K562 (cell line): Measurements from ENCODE around the gene DCPS. TPM values are rescaled to one million over a fixed set of nuclear protein-coding genes. Genes with fewer than 3 reads are reported as not detected.

Experiments
- ATAC-seq: fragments of 200-7000 bp; cut with Tn5 transposase; 3 replicates; pipeline ENCODE4 v1.9.1; 2020; ENCODE audit warnings: moderate library complexity
- BruUV-seq: library from RNA; stranded (reverse); fragments of 400-500 nt; replicated peaks from 2 replicates; lab custom pipeline; 2021; lab: Mats Ljungman, UMichigan
- CTCF ChIA-PET: fragments of 300-600 bp; formaldehyde crosslinking; extraction: SDS; loops from one replicate; lab custom pipeline; 2021; ENCODE audit warnings: low intra/inter-chr PET ratio; lab: Yijun Ruan, JAX
- POLR2A ChIA-PET: fragments of 300-600, 350-650 bp; sonication (Branson Sonifier 250); formaldehyde crosslinking; extraction: SDS; loops from one replicate; lab custom pipeline; 2021; ENCODE audit warnings: antibody characterized with exemption, inconsistent platforms; lab: Yijun Ruan, JAX
- DNase-seq, 4 experiments: peaks; one replicate each; pipeline versions ENCODE4 v3.0.0 to v3.0.0-alpha.2; 2011 to 2018; ENCODE audit warnings: low spot score in 3 of 4, mixed read lengths in 3 of 4; ENCODE audit errors: extremely low read depth in 1 of 4
- FAIRE-seq: peaks from 2 replicates; lab custom pipeline; 2011; peaks lifted over from hg19 to GRCh38; lab: Jason Lieb, UNC
- H2AFZ ChIP-seq: 2 replicates; pipeline ENCODE4 v1.6.0; 2011; ENCODE audit warnings: low read depth, low read length, control low read depth, inconsistent platforms
- H3K27ac ChIP-seq: fragments of 200-600 bp; 3 replicates; pipeline ENCODE4 v1.8.0; 2011; ENCODE audit warnings: low read depth, mild to moderate bottlenecking, control low read depth, inconsistent platforms, low read length, moderate library complexity, mixed read lengths; ENCODE audit errors: extremely low read depth
- H3K27me3 ChIP-seq, 2 experiments: fragments of 300-600 bp in 1 of 2; 2 replicates in 1 of 2; 3 replicates in 1 of 2; pipeline versions ENCODE4 v1.6.0 to v1.8.0; 2011; ENCODE audit warnings: inconsistent platforms in 2 of 2, low read length in 2 of 2, mild to moderate bottlenecking in 1 of 2, mixed read lengths in 1 of 2, moderate library complexity in 1 of 2; ENCODE audit not compliant: control insufficient read depth in 2 of 2, insufficient read depth in 2 of 2
- H3K36me3 ChIP-seq: fragments of 300-600 bp; 3 replicates; pipeline ENCODE4 v1.8.0; 2011; ENCODE audit warnings: mild to moderate bottlenecking, low read length, inconsistent platforms; ENCODE audit not compliant: control insufficient read depth, insufficient read depth
- H3K4me1 ChIP-seq, 2 experiments: fragments of 200-600 bp in 1 of 2; replicated peaks in 1 of 2; 2 replicates in 1 of 2; 3 replicates in 1 of 2; pipeline versions ENCODE4 v1.5.1 to v1.8.0; 2011; ENCODE audit warnings: inconsistent platforms in 2 of 2, low read length in 2 of 2, mild to moderate bottlenecking in 1 of 2, mixed read lengths in 1 of 2, moderate library complexity in 1 of 2; ENCODE audit not compliant: control insufficient read depth in 2 of 2, insufficient read depth in 2 of 2
- H3K4me2 ChIP-seq: 2 replicates; pipeline ENCODE4 v1.6.1; 2011; ENCODE audit warnings: low read length, control low read depth, inconsistent platforms, mixed read lengths; ENCODE audit not compliant: insufficient read depth
- H3K4me3 ChIP-seq: fragments of 200-600 bp; sonication (generic), shearing (Covaris generic); 2 replicates; pipeline ENCODE4 v1.5.1; 2016; ENCODE audit warnings: control low read depth, inconsistent platforms
- H3K79me2 ChIP-seq: fragments of 200-600 bp; 3 replicates; pipeline ENCODE4 v1.8.0; 2011; ENCODE audit warnings: low read length, inconsistent platforms; ENCODE audit not compliant: control insufficient read depth, insufficient read depth
- H3K9ac ChIP-seq, 2 experiments: 2 replicates each; pipeline versions ENCODE4 v1.6.0 to v1.6.1; 2011; ENCODE audit warnings: low read depth in 2 of 2, low read length in 2 of 2, control low read depth in 1 of 2, inconsistent platforms in 1 of 2, mild to moderate bottlenecking in 1 of 2, mixed read lengths in 1 of 2; ENCODE audit not compliant: insufficient read depth in 1 of 2
- H3K9me1 ChIP-seq: one replicate; pipeline ENCODE4 v1.6.0; 2011; ENCODE audit warnings: inconsistent platforms, mild to moderate bottlenecking, low read length, moderate library complexity; ENCODE audit not compliant: control insufficient read depth, insufficient read depth
- H3K9me3 ChIP-seq: replicated peaks from 2 replicates; pipeline ENCODE4 v1.5.1; 2011; ENCODE audit warnings: low read depth, low read length, inconsistent platforms; ENCODE audit not compliant: control insufficient read depth, insufficient read depth
- H4K20me1 ChIP-seq: replicated peaks from 2 replicates; pipeline ENCODE4 v1.6.1; 2011; ENCODE audit warnings: low read length, inconsistent platforms, mixed read lengths; ENCODE audit not compliant: control insufficient read depth, insufficient read depth
- CSDE1 ChIP-seq, 2 experiments: fragments of 450-650 bp; IDR thresholded peaks; 2 replicates each; pipeline ENCODE4 v1.6.1; 2016; ENCODE audit warnings: mild to moderate bottlenecking in 1 of 2
- DDX20 ChIP-seq: fragments of 450-650 bp; IDR thresholded peaks from 2 replicates; pipeline ENCODE4 v1.6.1; 2016; ENCODE audit warnings: missing genetic modification characterization, low read depth, mild to moderate bottlenecking, missing compliant biosample characterization, moderate library complexity
- E2F8 ChIP-seq: fragments of 450-650 bp; IDR thresholded peaks from 2 replicates; pipeline ENCODE4 v1.7.1; 2018; ENCODE audit warnings: mild to moderate bottlenecking, low read depth; ENCODE audit not compliant: partially characterized antibody
- HNRNPH1 ChIP-seq: fragments of 200-400 bp; formaldehyde crosslinking; optimal IDR thresholded peaks from 2 replicates; pipeline ENCODE3; 2017; ENCODE audit warnings: low read depth, mild to moderate bottlenecking, low read length, moderate library complexity
- MEIS2 ChIP-seq: fragments of 450-650 bp; IDR thresholded peaks from 2 replicates; pipeline ENCODE4 v1.6.1; 2014; ENCODE audit warnings: mild to moderate bottlenecking; ENCODE audit not compliant: partially characterized antibody
- MTF1 ChIP-seq: fragments of 250-450 bp; sonication (Bioruptor Pico); IDR thresholded peaks from 2 replicates; pipeline ENCODE4 v1.9.0; 2021; ENCODE audit warnings: moderate library complexity, mild to moderate bottlenecking, inconsistent platforms, borderline replicate concordance
- SMC3 ChIP-seq: conservative IDR thresholded peaks from 2 replicates; pipeline ENCODE4 v1.6.1; 2011; ENCODE audit warnings: low read depth, low read length, improper control_type of control experiment; ENCODE audit not compliant: insufficient read depth
- TBP ChIP-seq: optimal IDR thresholded peaks from 2 replicates; pipeline ENCODE3; 2011; ENCODE audit warnings: low read depth, low read length, improper control_type of control experiment
- ZBTB26 ChIP-seq: fragments of 450-650 bp; formaldehyde crosslinking; IDR thresholded peaks from 2 replicates; pipeline ENCODE4 v1.4.0; 2022; ENCODE audit warnings: missing genetic modification characterization
- ZC3H11A ChIP-seq: IDR thresholded peaks from 2 replicates; pipeline ENCODE4 v1.6.1; 2012; ENCODE audit warnings: low read depth, low read length, improper control_type of control experiment
- ZNF609 ChIP-seq: sonication (generic); formaldehyde crosslinking; IDR thresholded peaks from 2 replicates; pipeline ENCODE4 v1.8.1; 2023; ENCODE audit warnings: missing genetic modification reagents, mild to moderate bottlenecking, borderline replicate concordance
- ZNF699 ChIP-seq: fragments of 250-450 bp; sonication (Bioruptor Pico); IDR thresholded peaks from 2 replicates; pipeline ENCODE4 v1.8.0; 2021; ENCODE audit warnings: mild to moderate bottlenecking, moderate library complexity; ENCODE audit not compliant: insufficient replicate concordance
- WGBS: fragments of 100-300 bp; shearing (Covaris generic); methylation state at CpG from one replicate; pipeline ENCODE4 v1.1.6; 2016; ENCODE audit warnings: low coverage, mixed read lengths; ENCODE audit not compliant: insufficient coverage; ENCODE audit errors: missing lambda C conversion rate; 5-methylcytosine and 5-hydroxymethylcytosine counted together
- in situ Hi-C: fragments of 300-500 bp; cut with MboI; formaldehyde crosslinking; loops from 4 replicates; pipeline ENCODE4 v1.15.0; 2018; ENCODE audit warnings: inconsistent platforms, mixed read lengths
- intact Hi-C: fragments of 100-400 bp; cut with micrococcal nuclease; formaldehyde crosslinking; loops from 2 replicates; pipeline ENCODE4 v1.14.2; 2022
- polyA plus RNA-seq, 8 experiments: library from polyadenylated mRNA; depleted of rRNA in 4 of 8; stranded (reverse) in 5 of 8; unstranded in 3 of 8; fragments of >200 nt; fragmentation: Nextera tagmentation in 2 of 8; fragmentation: Illumina TruSeq in 1 of 8; extraction: Ambion mirVana in 2 of 8; extraction: Trizol in 1 of 8; gene quantifications; 2 replicates each; pipeline versions ENCODE4 v1.2.1 to v1.2.3, GENCODE V29; 2011 to 2014; ENCODE audit warnings: inconsistent platforms in 1 of 8, missing spikeins in 1 of 8
- total RNA-seq, 7 experiments: library from RNA; depleted of rRNA in 6 of 7; stranded (reverse); fragments of >200 nt in 6 of 7; fragmentation: Illumina TruSeq in 2 of 7; extraction: Trizol in 2 of 7; gene quantifications; 2 replicates each; pipeline versions ENCODE4 v1.2.1 to v1.2.3, GENCODE V29; 2011 to 2021; ENCODE audit warnings: low replicate concordance in 1 of 7

DCPS gene
- total and polyA plus RNA-seq, 9 of the 15 experiments (the other 6 are each of a cell fraction or from before 2014, with no cell fraction given), result 8.7 to 38.1 (median 17.9) TPM

- Histone ChIP-seq H3K36me3 (peaks cover 11% of the 10 kb centered on the region; the same call in 1 of the 3 replicates), H3K27ac (no peak overlapping the region), H3K9me1 (peaks cover 3% of the 10 kb centered on the region), H4K20me1 (no peaks in the 10 kb centered on the region), H3K9me3 (no peaks in the 10 kb centered on the region), H3K9ac (no peak overlapping the region), H2AFZ (no peak overlapping the region), H3K4me2 (no peak overlapping the region), H3K79me2 (no peaks in the 10 kb centered on the region), H3K4me3 (no peak overlapping the region), H3K27me3 (no peaks in the 10 kb centered on the region), H3K4me1 (no peaks in the 10 kb centered on the region)
- CTCF ChIA-PET, result interaction anchor here (0.6 kb wide), 1 partner anchor 1407 kb away, joined by 3 read pairs; no protein-coding TSS in a partner anchor
- no peak for DNase-seq
- BruUV-seq, result no TSS peak
- intact Hi-C loops, result no loop called here
- WGBS, result 75% methylated on average over 5 of the region's 5 CpGs
- in situ Hi-C loops, result no loop called here
- FAIRE-seq, result no peak
- POLR2A ChIA-PET, result interaction anchor here (0.6 to 1.0 kb wide), 3 partner anchors 21 to 667 kb away, joined by 3 read pairs; partner anchors contain the start of gene ST3GAL4
- ATAC-seq, result no peak
- no peak for TF ChIP-seq ZBTB26
- TF ChIP-seq ZNF609 (CRISPR knock-in tag), result no peak
- TF ChIP-seq DDX20 (tag), result no peak
- no peak for TF ChIP-seq ZC3H11A
- TF ChIP-seq TBP, result no peak
- TF ChIP-seq HNRNPH1, result no peak
- no peak for TF ChIP-seq ZNF699 (CRISPR knock-in tag)
- no peak for TF ChIP-seq CSDE1 (IDR thresholded peaks at IDR 0.05)
- TF ChIP-seq MTF1, result no peak
- TF ChIP-seq MEIS2, result no peak
- TF ChIP-seq E2F8, result no peak
- no peak for TF ChIP-seq SMC3
These were observed 31.6 kb downstream of the DCPS start for GRCh38 chr11:126335463-126335760.
